ENCODE data around the gene MARCHF10.

The MARCHF10 gene

GRCh38 chr17:62718429-62718828, 89.7 kb downstream of the MARCHF10 start:
- H2AFZ ChIP-seq (ENCODE audit: low read length): no peak overlapping the region

GRCh38 chr17:62717889-62718288, 90.2 kb downstream of the MARCHF10 start:
- TF ChIP-seq CTCF (conservative IDR thresholded peaks at IDR 0.05; ENCODE audit: low read length) (no peak), EZH2phosphoT487 (IDR thresholded peaks at IDR 0.05; ENCODE audit: borderline replicate concordance) (no peak)
- Histone ChIP-seq H3F3A (ENCODE audit: low read depth) (no peaks in the 10 kb centered on the region), H3K79me2 (ENCODE audit: insufficient read depth, low read length) (no peaks in the 10 kb centered on the region), H3K9me2 (replicated peaks; ENCODE audit: low read depth, low read length) (no peaks in the 10 kb centered on the region), H3K36me3 (ENCODE audit: insufficient read depth, low read length) (no peaks in the 10 kb centered on the region), H3K4me1 (ENCODE audit: insufficient read depth, low read length, poor library complexity, severe bottlenecking) (no peaks in the 10 kb centered on the region), H3K4me3 (ENCODE audit: low read length, poor library complexity, severe bottlenecking) (no peak overlapping the region), H3K27me3 (ENCODE audit: insufficient read depth, low read length, poor library complexity, severe bottlenecking) (no peaks in the 10 kb centered on the region), H3K9me3 (ENCODE audit: insufficient read depth, low read depth, low read length) (no peaks in the 10 kb centered on the region), H4K20me1 (ENCODE audit: insufficient read depth, low read length, poor library complexity, severe bottlenecking) (no peaks in the 10 kb centered on the region), H3K4me2 (ENCODE audit: low read depth, low read length, poor library complexity, severe bottlenecking) (no peak overlapping the region), H2AFZ (ENCODE audit: low read length) (no peak overlapping the region), H3K9ac (ENCODE audit: low read depth, low read length, poor library complexity, severe bottlenecking) (no peak overlapping the region)

More at GRCh38 chr17:62718429-62718828, 89.7 kb downstream of the MARCHF10 start:
- Histone ChIP-seq H3K79me2 (ENCODE audit: insufficient read depth, low read length) (no peaks in the 10 kb centered on the region), H3K9me3 (ENCODE audit: insufficient read depth, low read depth, low read length) (no peaks in the 10 kb centered on the region), H3K4me3 (ENCODE audit: low read length, poor library complexity, severe bottlenecking) (no peak overlapping the region), H3K9ac (ENCODE audit: low read depth, low read length, poor library complexity, severe bottlenecking) (no peak overlapping the region), H3K4me2 (ENCODE audit: low read depth, low read length, poor library complexity, severe bottlenecking) (no peak overlapping the region), H3K4me1 (ENCODE audit: insufficient read depth, low read length, poor library complexity, severe bottlenecking) (no peaks in the 10 kb centered on the region), H4K20me1 (ENCODE audit: insufficient read depth, low read length, poor library complexity, severe bottlenecking) (no peaks in the 10 kb centered on the region), H3K9me2 (replicated peaks; ENCODE audit: low read depth, low read length) (no peaks in the 10 kb centered on the region), H3K27me3 (ENCODE audit: insufficient read depth, low read length, poor library complexity, severe bottlenecking) (no peaks in the 10 kb centered on the region), H3F3A (ENCODE audit: low read depth) (no peaks in the 10 kb centered on the region), H3K36me3 (ENCODE audit: insufficient read depth, low read length) (no peaks in the 10 kb centered on the region)
- TF ChIP-seq EZH2phosphoT487 (IDR thresholded peaks at IDR 0.05; ENCODE audit: borderline replicate concordance): no peak
- TF ChIP-seq CTCF (conservative IDR thresholded peaks at IDR 0.05; ENCODE audit: low read length): no peak

- H3K4me3 ChIP-seq (ENCODE audit: low read length, poor library complexity, severe bottlenecking): no peak overlapping the region
- H3K27me3 ChIP-seq (ENCODE audit: insufficient read depth, low read length, poor library complexity, severe bottlenecking): no peaks in the 10 kb centered on the region
- no peaks in the 10 kb centered on the region for H3K9me2 ChIP-seq (replicated peaks; ENCODE audit: low read depth, low read length)
- no peaks in the 10 kb centered on the region for H3K9me3 ChIP-seq (ENCODE audit: insufficient read depth, low read depth, low read length)
- H3F3A ChIP-seq (ENCODE audit: low read depth): no peaks in the 10 kb centered on the region
- no peak overlapping the region for H3K4me2 ChIP-seq (ENCODE audit: low read depth, low read length, poor library complexity, severe bottlenecking)
- no peak overlapping the region for H2AFZ ChIP-seq (ENCODE audit: low read length)
- no peak overlapping the region for H3K9ac ChIP-seq (ENCODE audit: low read depth, low read length, poor library complexity, severe bottlenecking)
- no peaks in the 10 kb centered on the region for H3K36me3 ChIP-seq (ENCODE audit: insufficient read depth, low read length)
- TF ChIP-seq CTCF (conservative IDR thresholded peaks at IDR 0.05; ENCODE audit: low read length) (no peak), EZH2phosphoT487 (IDR thresholded peaks at IDR 0.05; ENCODE audit: borderline replicate concordance) (no peak)
- H3K79me2 ChIP-seq (ENCODE audit: insufficient read depth, low read length): no peaks in the 10 kb centered on the region
- no peaks in the 10 kb centered on the region for H3K4me1 ChIP-seq (ENCODE audit: insufficient read depth, low read length, poor library complexity, severe bottlenecking)
- no peaks in the 10 kb centered on the region for H4K20me1 ChIP-seq (ENCODE audit: insufficient read depth, low read length, poor library complexity, severe bottlenecking)
Measured at GRCh38 chr17:62717589-62717855, 90.6 kb downstream of the MARCHF10 start.

Measured in Loucy (cell line).